Panc1 (cell line): Measurements from ENCODE around the gene TOB1. TPM values are rescaled to one million over a fixed set of nuclear protein-coding genes. Genes with fewer than 3 reads are reported as not detected.

Experiments used
- ATAC-seq: fragments of 200-7000 bp; cut with Tn5 transposase; 2 replicates; pipeline ENCODE4 v1.9.1; 2020; ENCODE audit warnings: mild to moderate bottlenecking, moderate library complexity
- BruUV-seq: library from RNA; stranded (reverse); fragments of 400-500 nt; replicated peaks from 2 replicates; lab custom pipeline; 2021; lab: Mats Ljungman, UMichigan
- CTCF ChIA-PET: fragments of 300-600 bp; sonication (Branson Sonifier 250); formaldehyde crosslinking; loops from one replicate; lab custom pipeline; 2022; ENCODE audit warnings: antibody characterized with exemption; lab: Charles Lee
- POLR2A ChIA-PET: fragments of 300-600 bp; sonication (Branson Sonifier 250); formaldehyde crosslinking; loops from one replicate; lab custom pipeline; 2022; ENCODE audit warnings: antibody characterized with exemption; lab: Charles Lee
- DNase-seq: peaks from one replicate; pipeline ENCODE4 v3.0.0-alpha.2; 2010; ENCODE audit warnings: low read depth, low spot score
- H3K27ac ChIP-seq: 2 replicates; pipeline ENCODE4 v1.5.1; 2011; ENCODE audit warnings: mild to moderate bottlenecking, low read length, inconsistent platforms
- H3K27me3 ChIP-seq: fragments of 200-500 bp; sonication (Bioruptor generic); 2 replicates; pipeline ENCODE4 v1.6.0; 2014; ENCODE audit warnings: low read length, inconsistent platforms; ENCODE audit not compliant: control insufficient read depth, insufficient read depth
- H3K36me3 ChIP-seq: fragments of 200-500 bp; sonication (Bioruptor generic); 2 replicates; pipeline ENCODE4 v1.5.1; 2014; ENCODE audit warnings: inconsistent platforms, mild to moderate bottlenecking, low read length, moderate library complexity; ENCODE audit not compliant: control insufficient read depth, insufficient read depth
- H3K4me1 ChIP-seq: 2 replicates; pipeline ENCODE4 v1.5.1; 2011; ENCODE audit warnings: inconsistent platforms, mild to moderate bottlenecking, low read length, moderate library complexity; ENCODE audit not compliant: control insufficient read depth, insufficient read depth
- H3K4me3 ChIP-seq, 2 experiments: 2 replicates each; pipeline ENCODE4 v1.5.1; 2011 to 2012; ENCODE audit warnings: low read depth in 2 of 2, low read length in 2 of 2, mild to moderate bottlenecking in 2 of 2, inconsistent platforms in 1 of 2, moderate library complexity in 1 of 2
- H3K9me3 ChIP-seq: fragments of 200-500 bp; sonication (Bioruptor generic); 2 replicates; pipeline ENCODE4 v1.5.1; 2014; ENCODE audit warnings: low read depth, mild to moderate bottlenecking, inconsistent platforms, low read length, moderate library complexity; ENCODE audit not compliant: control insufficient read depth, insufficient read depth
- CTCF ChIP-seq: fragments of 450-650 bp; IDR thresholded peaks from 2 replicates; pipeline ENCODE4 v1.5.1; 2017; ENCODE audit warnings: mild to moderate bottlenecking
- POLR2AphosphoS5 ChIP-seq: IDR thresholded peaks from 2 replicates; pipeline ENCODE4 v1.6.1; 2012; ENCODE audit warnings: mild to moderate bottlenecking, low read depth, low read length, moderate library complexity
- SIN3A ChIP-seq: IDR thresholded peaks from 2 replicates; pipeline ENCODE4 v1.6.1; 2012; ENCODE audit warnings: low read depth, mild to moderate bottlenecking, low read length, moderate library complexity, borderline replicate concordance; ENCODE audit not compliant: insufficient read depth
- TCF7L2 ChIP-seq: IDR thresholded peaks from 2 replicates; pipeline ENCODE4 v1.6.1; 2011; ENCODE audit warnings: mild to moderate bottlenecking, low read depth, low read length, inconsistent platforms
- in situ Hi-C: cut with HindIII; loops from 2 replicates; pipeline ENCODE4 v1.10.0; 2016; ENCODE audit warnings: low sequenced_read_pairs, low pct_unique_long_range_greater_than_20kb
- intact Hi-C: fragments of 100-400 bp; cut with micrococcal nuclease; formaldehyde crosslinking; loops from one replicate; pipeline ENCODE4 v1.10.0; 2022; ENCODE audit not compliant: unreplicated experiment
- total RNA-seq: library from RNA; stranded (reverse); gene quantifications from one replicate; pipeline ENCODE4 v1.2.1, GENCODE V29; 2021; ENCODE audit not compliant: unreplicated experiment
- TF ChIP-seq, protein P1 (sequence below), 2 experiments: IDR thresholded peaks; 2 replicates each; pipeline ENCODE4 v1.6.1; 2011 to 2012; ENCODE audit warnings: low read depth in 2 of 2, control low read depth in 1 of 2, low read length in 1 of 2, mild to moderate bottlenecking in 1 of 2, moderate library complexity in 1 of 2; ENCODE audit not compliant: insufficient read depth in 1 of 2

The TOB1 gene
- total RNA-seq, 1 experiment from 2014 or later: 117 TPM

GRCh38 chr17:50868140-50868438, 1.9 kb upstream of the TOB1 start:
- ATAC-seq: no peak
- TSS peak; percentile 93 for BruUV-seq
- in situ Hi-C loops: no loop called here
- no peaks in the 10 kb centered on the region for H3K27me3 ChIP-seq
- no peaks in the 10 kb centered on the region for H3K9me3 ChIP-seq
- intact Hi-C loops: no loop called here
- peaks cover 7% of the 10 kb centered on the region; the same call in 1 of the 2 replicates for H3K36me3 ChIP-seq
- H3K4me3 ChIP-seq: peak overlapping the region; percentile 91 to 96
- peak overlapping the region; percentile 99 for H3K27ac ChIP-seq
- DNase-seq: no peak
- POLR2A ChIA-PET: no interaction called here
- TF ChIP-seq POLR2AphosphoS5: no peak
- no peak for TF ChIP-seq CTCF
- no peak for TF ChIP-seq TCF7L2
- TF ChIP-seq, protein P1, sequence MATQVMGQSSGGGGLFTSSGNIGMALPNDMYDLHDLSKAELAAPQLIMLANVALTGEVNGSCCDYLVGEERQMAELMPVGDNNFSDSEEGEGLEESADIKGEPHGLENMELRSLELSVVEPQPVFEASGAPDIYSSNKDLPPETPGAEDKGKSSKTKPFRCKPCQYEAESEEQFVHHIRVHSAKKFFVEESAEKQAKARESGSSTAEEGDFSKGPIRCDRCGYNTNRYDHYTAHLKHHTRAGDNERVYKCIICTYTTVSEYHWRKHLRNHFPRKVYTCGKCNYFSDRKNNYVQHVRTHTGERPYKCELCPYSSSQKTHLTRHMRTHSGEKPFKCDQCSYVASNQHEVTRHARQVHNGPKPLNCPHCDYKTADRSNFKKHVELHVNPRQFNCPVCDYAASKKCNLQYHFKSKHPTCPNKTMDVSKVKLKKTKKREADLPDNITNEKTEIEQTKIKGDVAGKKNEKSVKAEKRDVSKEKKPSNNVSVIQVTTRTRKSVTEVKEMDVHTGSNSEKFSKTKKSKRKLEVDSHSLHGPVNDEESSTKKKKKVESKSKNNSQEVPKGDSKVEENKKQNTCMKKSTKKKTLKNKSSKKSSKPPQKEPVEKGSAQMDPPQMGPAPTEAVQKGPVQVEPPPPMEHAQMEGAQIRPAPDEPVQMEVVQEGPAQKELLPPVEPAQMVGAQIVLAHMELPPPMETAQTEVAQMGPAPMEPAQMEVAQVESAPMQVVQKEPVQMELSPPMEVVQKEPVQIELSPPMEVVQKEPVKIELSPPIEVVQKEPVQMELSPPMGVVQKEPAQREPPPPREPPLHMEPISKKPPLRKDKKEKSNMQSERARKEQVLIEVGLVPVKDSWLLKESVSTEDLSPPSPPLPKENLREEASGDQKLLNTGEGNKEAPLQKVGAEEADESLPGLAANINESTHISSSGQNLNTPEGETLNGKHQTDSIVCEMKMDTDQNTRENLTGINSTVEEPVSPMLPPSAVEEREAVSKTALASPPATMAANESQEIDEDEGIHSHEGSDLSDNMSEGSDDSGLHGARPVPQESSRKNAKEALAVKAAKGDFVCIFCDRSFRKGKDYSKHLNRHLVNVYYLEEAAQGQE (IDR thresholded peaks at IDR 0.05; ENCODE audit: insufficient read depth in 1 of 2, low read depth in 2 of 2, low read length in 1 of 2): no peak
- no peak for TF ChIP-seq SIN3A
- peaks cover 20% of the 10 kb centered on the region for H3K4me1 ChIP-seq
- CTCF ChIA-PET: interaction anchor here (1.3 kb wide), 1 partner anchor 243 kb away, joined by 3 read pairs; no protein-coding TSS in a partner anchor

DNA sequence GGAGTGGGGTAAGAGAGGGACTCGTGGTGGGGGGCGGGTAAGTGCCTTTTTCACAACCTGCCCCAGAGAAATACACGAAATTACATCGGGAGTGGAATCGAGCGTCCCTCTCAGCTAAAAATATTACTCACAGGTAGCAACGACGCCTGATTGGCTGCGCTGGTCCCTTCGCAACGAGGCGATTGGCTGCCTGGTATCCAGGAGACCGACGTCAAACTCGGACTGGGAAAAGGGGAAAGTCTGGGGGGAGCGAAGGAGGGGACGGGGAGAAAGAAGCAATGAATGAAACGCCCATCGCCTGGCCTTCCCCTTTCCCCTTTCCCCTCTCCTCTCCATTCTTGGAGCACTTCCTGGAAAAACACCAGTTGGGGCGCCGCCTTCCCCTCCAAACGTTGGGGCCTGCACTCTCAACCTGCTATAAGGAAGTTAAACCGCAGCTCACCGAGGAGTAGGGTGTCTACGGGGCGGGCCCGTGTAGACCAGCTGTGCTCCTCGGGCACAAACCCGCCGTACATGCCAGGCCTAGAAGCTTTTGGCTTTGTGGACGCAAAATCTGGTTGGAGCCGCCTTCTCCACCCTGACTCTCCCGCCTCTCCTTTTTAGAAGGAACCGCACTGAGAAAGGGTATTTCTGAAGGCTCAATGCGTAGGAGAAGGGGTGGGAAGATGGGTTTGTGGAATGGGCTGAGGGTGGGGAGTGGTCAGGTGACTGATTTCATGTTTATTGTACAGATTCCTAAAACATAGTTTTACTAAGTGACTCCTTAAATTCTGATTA, 1.4 kb upstream of the TOB1 start:
- no TSS peak for BruUV-seq
- Histone ChIP-seq H3K4me3 (peak overlapping the region; percentile 91 to 96), H3K9me3 (no peaks in the 10 kb centered on the region), H3K36me3 (peaks cover 12% of the 10 kb centered on the region), H3K27ac (peak overlapping the region; percentile 99), H3K27me3 (no peaks in the 10 kb centered on the region), H3K4me1 (peaks cover 25% of the 10 kb centered on the region)
- ChIA-PET CTCF (interaction anchor here (0.6 to 1.3 kb wide), 3 partner anchors 24 to 243 kb away, joined by 3 to 8 read pairs (median 4); no protein-coding TSS in a partner anchor), POLR2A (interaction anchor here (0.6 to 3.2 kb wide), 4 partner anchors 15 to 81 kb away, joined by 8 to 30 read pairs (median 10); no protein-coding TSS in a partner anchor)
- TF ChIP-seq, protein P1 (IDR thresholded peaks at IDR 0.05; ENCODE audit: insufficient read depth in 1 of 2, low read depth in 2 of 2, low read length in 1 of 2): no peak
- TF ChIP-seq CTCF (no peak), TCF7L2 (peak; percentile 7; the same call in 1 of the 2 replicates), POLR2AphosphoS5 (peak; percentile 80), SIN3A (peak; percentile 89; the same call in 1 of the 2 replicates)
- ATAC-seq (peak; percentile 79), DNase-seq (peak; percentile 82)
- in situ Hi-C loops: no loop called here
- intact Hi-C loops: no loop called here
